T-helper 1 cell treated with Interleukin-12 subunit alpha and Interleukin-12 subunit beta and Interleukin-4 antibody, amounts not matched to agents 30 μg/mL and 1 μg/mL, for 36 hours (primary cell): ENCODE results near the gene IDH3A.
A peak's percentile ranks its signal among the peaks of the same experiment; 100 is the strongest.

ENCODE experiments used
- H3K27ac Mint-ChIP-seq: one replicate; pipeline ENCODE4 v1.8.0; 2021; ENCODE audit warnings: mild to moderate bottlenecking, mixed read lengths
- H3K27me3 Mint-ChIP-seq: one replicate; pipeline ENCODE4 v1.8.0; 2021; ENCODE audit warnings: low read depth, mixed read lengths
- H3K36me3 Mint-ChIP-seq: one replicate; pipeline ENCODE4 v1.8.0; 2021; ENCODE audit warnings: low read depth, mixed read lengths
- H3K4me1 Mint-ChIP-seq: one replicate; pipeline ENCODE4 v1.8.0; 2021; ENCODE audit warnings: low read depth, mixed read lengths
- H3K4me3 Mint-ChIP-seq: one replicate; pipeline ENCODE4 v1.8.0; 2021; ENCODE audit warnings: mild to moderate bottlenecking, moderate library complexity, mixed read lengths
- H3K9me3 Mint-ChIP-seq: one replicate; pipeline ENCODE4 v1.8.0; 2021; ENCODE audit warnings: mixed read lengths

IDH3A gene

DNA sequence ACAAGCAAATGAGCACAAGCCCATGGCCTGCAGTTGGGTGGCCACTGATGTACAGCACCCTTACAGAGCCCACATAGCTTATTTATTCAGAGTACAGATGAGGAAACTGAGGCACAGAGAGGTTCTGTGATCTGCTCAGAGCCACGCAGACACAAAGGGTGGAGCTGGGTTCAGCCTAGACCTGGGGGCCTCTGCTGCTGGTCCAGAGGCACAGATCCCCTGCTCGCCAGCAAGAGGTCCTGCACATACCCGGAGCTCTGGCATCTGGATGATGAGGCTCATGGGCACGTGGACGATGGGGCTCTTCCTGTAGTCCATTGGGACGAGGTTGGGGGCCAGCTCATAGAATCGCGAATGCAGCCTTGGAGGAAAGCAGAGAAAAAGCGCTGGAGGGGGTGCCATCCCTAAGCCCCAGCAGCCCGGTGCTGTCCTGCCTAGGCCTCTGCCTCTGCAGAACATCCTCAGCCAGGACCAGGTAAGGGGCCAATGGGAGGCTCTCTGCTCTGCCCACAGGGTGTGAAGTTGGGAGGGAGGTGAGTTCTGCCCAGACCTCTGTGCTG is 38.2 kb upstream of the IDH3A start:
- peaks cover 21% of the 10 kb centered on the region for H3K4me1 Mint-ChIP-seq
- H3K27me3 Mint-ChIP-seq = no peaks in the 10 kb centered on the region
- no peak overlapping the region for H3K27ac Mint-ChIP-seq
- H3K4me3 Mint-ChIP-seq = no peak overlapping the region
- no peaks in the 10 kb centered on the region for H3K9me3 Mint-ChIP-seq
- H3K36me3 Mint-ChIP-seq = no peaks in the 10 kb centered on the region

- Mint-ChIP-seq H3K36me3 (no peaks in the 10 kb centered on the region), H3K4me1 (peaks cover 13% of the 10 kb centered on the region), H3K4me3 (no peak overlapping the region), H3K9me3 (no peaks in the 10 kb centered on the region), H3K27ac (no peak overlapping the region), H3K27me3 (no peaks in the 10 kb centered on the region)
Observed at GRCh38 chr15:78111788-78112187, 37.4 kb upstream of the IDH3A start.

GRCh38 chr15:78112551-78112950 is 36.6 kb upstream of the IDH3A start:
- Mint-ChIP-seq H3K4me3 (no peak overlapping the region), H3K27me3 (no peaks in the 10 kb centered on the region), H3K27ac (no peak overlapping the region), H3K36me3 (no peaks in the 10 kb centered on the region), H3K9me3 (no peaks in the 10 kb centered on the region), H3K4me1 (peaks cover 9% of the 10 kb centered on the region)

GRCh38 chr15:78120523-78120922 is 28.6 kb upstream of the IDH3A start:
- Mint-ChIP-seq H3K36me3 (no peaks in the 10 kb centered on the region), H3K4me3 (no peak overlapping the region), H3K27me3 (peaks cover 8% of the 10 kb centered on the region), H3K4me1 (no peaks in the 10 kb centered on the region), H3K9me3 (no peaks in the 10 kb centered on the region), H3K27ac (no peak overlapping the region)

DNA sequence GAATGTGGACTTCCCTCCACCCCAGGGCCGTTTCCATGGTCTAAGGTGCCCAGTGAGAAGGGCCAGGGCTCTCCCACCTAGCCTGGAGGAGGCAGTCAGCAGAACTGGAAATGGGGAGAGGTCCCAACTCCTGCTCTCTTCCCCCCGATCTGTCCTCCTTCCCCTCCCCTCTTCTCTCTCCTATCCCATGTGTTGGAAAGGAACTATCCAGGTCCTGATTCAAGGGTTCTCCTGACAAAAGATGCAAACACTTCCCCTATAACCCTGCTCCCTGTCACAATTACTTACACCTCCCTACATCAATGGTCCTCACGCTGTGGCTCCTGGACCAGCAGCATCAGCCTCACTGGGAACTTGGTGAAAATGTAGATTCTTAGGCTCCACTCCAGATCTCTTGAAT is 23.9 kb upstream of the IDH3A start:
- H3K4me3 Mint-ChIP-seq = no peak overlapping the region
- H3K4me1 Mint-ChIP-seq = peaks cover 6% of the 10 kb centered on the region
- no peaks in the 10 kb centered on the region for H3K36me3 Mint-ChIP-seq
- H3K27ac Mint-ChIP-seq = no peak overlapping the region
- H3K27me3 Mint-ChIP-seq = peaks cover 3% of the 10 kb centered on the region
- H3K9me3 Mint-ChIP-seq = no peaks in the 10 kb centered on the region

DNA sequence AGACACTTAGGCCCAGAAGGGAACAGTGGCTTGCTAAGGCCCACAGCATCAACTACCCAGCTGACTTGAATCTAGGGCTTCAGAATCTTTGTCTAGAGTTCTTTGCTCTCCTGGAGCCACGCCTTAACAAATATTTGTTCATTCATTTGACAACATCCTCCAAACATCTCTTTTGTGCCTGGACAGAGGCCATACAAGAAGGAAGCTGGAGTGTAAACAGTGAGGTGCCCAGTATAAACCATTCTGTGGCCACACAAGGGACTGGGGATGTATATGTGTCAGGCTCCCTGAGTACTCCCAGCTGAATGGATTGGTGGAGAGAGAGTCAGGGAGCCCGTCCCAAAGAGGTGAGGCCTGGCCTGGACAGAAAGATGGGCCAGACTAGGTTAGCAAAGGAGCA is 21.3 kb upstream of the IDH3A start:
- Mint-ChIP-seq H3K27me3 (no peaks in the 10 kb centered on the region), H3K4me3 (no peak overlapping the region), H3K9me3 (no peaks in the 10 kb centered on the region), H3K27ac (peak overlapping the region; percentile 55), H3K36me3 (peaks cover 1% of the 10 kb centered on the region), H3K4me1 (peaks cover 15% of the 10 kb centered on the region)

DNA sequence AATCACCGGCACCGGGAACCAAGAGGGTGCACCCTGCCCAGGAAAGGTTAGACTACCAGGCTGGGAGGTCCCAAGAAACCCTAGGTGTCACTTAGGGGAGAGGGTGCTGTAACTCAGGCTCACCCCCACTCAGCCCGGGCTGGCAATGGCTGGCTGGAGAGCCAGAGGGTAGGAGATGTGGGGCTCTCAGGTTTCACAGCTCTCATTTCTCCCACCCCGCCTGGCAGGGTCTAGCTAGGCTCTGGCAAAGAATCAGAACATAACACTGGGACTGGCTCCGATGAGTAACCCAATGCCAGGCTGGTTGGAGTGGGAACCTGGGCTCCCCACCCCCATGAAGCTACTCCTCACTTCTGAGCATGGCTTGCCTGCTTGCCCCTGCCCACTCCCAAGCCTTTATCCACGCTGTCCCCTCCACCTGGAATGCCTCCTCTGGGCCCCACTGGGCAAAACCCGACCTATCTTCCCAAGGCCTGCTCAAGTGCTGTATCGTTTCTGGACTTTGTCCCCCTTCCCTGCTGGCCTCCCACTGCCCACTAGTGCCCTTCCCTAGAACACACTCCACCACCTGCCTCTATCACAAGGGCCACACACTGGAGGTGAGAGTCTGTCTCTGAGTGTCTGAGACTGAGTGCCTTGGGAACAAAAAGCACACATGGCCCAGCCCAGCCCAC is 19.9 kb upstream of the IDH3A start:
- Mint-ChIP-seq H3K27ac (no peak overlapping the region), H3K27me3 (no peaks in the 10 kb centered on the region), H3K4me3 (no peak overlapping the region), H3K4me1 (peaks cover 23% of the 10 kb centered on the region), H3K36me3 (peaks cover 3% of the 10 kb centered on the region), H3K9me3 (no peaks in the 10 kb centered on the region)

GRCh38 chr15:78129751-78130287 is 19.3 kb upstream of the IDH3A start:
- Mint-ChIP-seq H3K27me3 (no peaks in the 10 kb centered on the region), H3K36me3 (peaks cover 3% of the 10 kb centered on the region), H3K27ac (peak overlapping the region; percentile 23), H3K9me3 (no peaks in the 10 kb centered on the region), H3K4me1 (peaks cover 23% of the 10 kb centered on the region), H3K4me3 (peak overlapping the region; percentile 77)

DNA sequence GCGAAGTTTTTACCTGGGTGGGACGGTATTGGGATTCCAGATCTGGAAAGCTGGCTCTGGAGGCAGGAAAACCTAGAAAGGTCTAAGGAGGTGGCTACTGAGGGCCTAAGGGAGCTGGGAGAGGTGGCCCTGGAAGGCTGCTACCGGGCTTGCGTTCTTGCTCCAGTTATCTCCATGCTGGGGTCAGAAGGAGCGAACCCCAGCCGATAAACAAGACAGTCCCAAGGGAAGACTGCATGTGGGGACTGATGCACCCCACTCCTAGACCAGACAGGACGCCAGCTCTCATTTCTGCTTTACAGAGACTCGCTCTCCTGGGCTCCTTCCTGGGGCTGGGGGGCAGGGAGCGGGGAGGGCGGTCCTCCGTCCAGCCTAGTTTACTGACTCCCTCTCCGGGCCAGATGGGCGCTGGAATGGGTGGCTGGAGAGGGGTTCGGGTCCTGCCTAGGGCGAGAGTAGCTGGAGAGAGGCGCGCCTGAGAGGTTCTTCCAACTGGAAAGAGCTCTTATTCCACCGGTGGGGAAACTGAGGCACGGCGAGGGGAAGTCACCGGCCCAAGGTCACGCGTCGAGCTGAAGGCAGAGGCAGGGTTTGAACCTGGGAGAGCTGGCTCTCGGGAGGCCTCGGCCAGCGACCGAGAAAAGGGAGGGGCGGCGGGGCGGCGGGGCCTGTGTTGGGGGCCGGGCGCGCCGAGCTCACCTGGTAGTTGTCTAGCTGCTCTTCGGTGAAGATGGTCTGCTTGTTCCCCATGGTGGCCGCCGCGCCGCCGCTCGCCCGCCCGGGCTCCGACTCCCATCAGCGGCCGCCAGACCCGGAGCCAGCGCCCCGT is 18.5 kb upstream of the IDH3A start:
- Mint-ChIP-seq H3K4me3 (peak overlapping the region; percentile 77), H3K36me3 (peaks cover 3% of the 10 kb centered on the region), H3K27ac (peak overlapping the region; percentile 68), H3K4me1 (peaks cover 23% of the 10 kb centered on the region), H3K9me3 (no peaks in the 10 kb centered on the region), H3K27me3 (no peaks in the 10 kb centered on the region)

GRCh38 chr15:78131295-78132061 is 17.7 kb upstream of the IDH3A start, which contains the start of gene CIB2:
TSS of gene CIB2 (minus strand) at chr15:78131445. CDS start at chr15:78131215, 230 bp downstream.
- H3K27me3 Mint-ChIP-seq = no peaks in the 10 kb centered on the region
- H3K27ac Mint-ChIP-seq = peak within 1 kb of the TSS; percentile 76
- H3K36me3 Mint-ChIP-seq = peaks cover 3% of the 10 kb centered on the region
- peaks cover 23% of the 10 kb centered on the region for H3K4me1 Mint-ChIP-seq
- H3K4me3 Mint-ChIP-seq = peak within 1 kb of the TSS; percentile 81
- H3K9me3 Mint-ChIP-seq = no peaks in the 10 kb centered on the region

DNA sequence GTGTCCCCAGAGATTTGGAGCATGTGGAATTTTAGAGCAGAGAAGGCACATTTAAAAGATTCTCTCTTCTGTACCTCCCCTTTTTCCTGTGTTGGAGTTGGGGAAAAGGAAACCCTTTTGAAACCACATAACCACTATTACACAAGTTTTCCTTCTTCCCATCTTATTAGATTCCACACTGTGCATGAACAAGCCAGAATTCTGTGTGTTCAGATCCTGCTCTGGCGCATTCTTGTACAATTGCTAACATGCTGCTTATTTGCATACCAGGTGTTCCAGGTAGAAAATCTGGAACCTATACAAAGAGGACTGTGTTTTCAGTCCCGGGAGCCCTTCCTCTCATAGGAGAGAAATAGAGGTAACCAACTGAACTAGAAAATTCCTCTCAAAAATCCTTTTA is 15.4 kb upstream of the IDH3A start:
- Mint-ChIP-seq H3K4me3 (no peak overlapping the region), H3K27ac (peak overlapping the region; percentile 26)

GRCh38 chr15:78139578-78139977 is 9.6 kb upstream of the IDH3A start:
- H3K9me3 Mint-ChIP-seq = no peaks in the 10 kb centered on the region
- no peak overlapping the region for H3K27ac Mint-ChIP-seq
- H3K4me1 Mint-ChIP-seq = no peaks in the 10 kb centered on the region
- H3K36me3 Mint-ChIP-seq = peaks cover 2% of the 10 kb centered on the region
- no peak overlapping the region for H3K4me3 Mint-ChIP-seq
- no peaks in the 10 kb centered on the region for H3K27me3 Mint-ChIP-seq

More for the DNA sequence above, 15.4 kb upstream of the IDH3A start:
- H3K36me3 Mint-ChIP-seq = peaks cover 3% of the 10 kb centered on the region
- no peaks in the 10 kb centered on the region for H3K27me3 Mint-ChIP-seq
- H3K9me3 Mint-ChIP-seq = no peaks in the 10 kb centered on the region
- H3K4me1 Mint-ChIP-seq = peaks cover 17% of the 10 kb centered on the region

- H3K4me3 Mint-ChIP-seq = no peak overlapping the region
- no peak overlapping the region for H3K27ac Mint-ChIP-seq
- H3K9me3 Mint-ChIP-seq = no peaks in the 10 kb centered on the region
- H3K4me1 Mint-ChIP-seq = no peaks in the 10 kb centered on the region
- peaks cover 2% of the 10 kb centered on the region for H3K36me3 Mint-ChIP-seq
- no peaks in the 10 kb centered on the region for H3K27me3 Mint-ChIP-seq
Observed at GRCh38 chr15:78140292-78140691, 8.9 kb upstream of the IDH3A start.

GRCh38 chr15:78142332-78142731 is 6.8 kb upstream of the IDH3A start:
- no peaks in the 10 kb centered on the region for H3K27me3 Mint-ChIP-seq
- no peak overlapping the region for H3K27ac Mint-ChIP-seq
- peaks cover 5% of the 10 kb centered on the region for H3K4me1 Mint-ChIP-seq

More at GRCh38 chr15:78142332-78142731, 6.8 kb upstream of the IDH3A start:
- no peak overlapping the region for H3K4me3 Mint-ChIP-seq
- peaks cover 2% of the 10 kb centered on the region for H3K36me3 Mint-ChIP-seq
- no peaks in the 10 kb centered on the region for H3K9me3 Mint-ChIP-seq
